Endothelial cell (in vitro differentiated cells): Measurements from ENCODE around the gene XAB2. TPM values are rescaled to one million over a fixed set of nuclear protein-coding genes. Genes with fewer than 3 reads are reported as not detected.

ENCODE experiments used
- DNase-seq: peaks from one replicate; pipeline ENCODE4 v3.0.0; 2021; ENCODE audit warnings: low spot score
- H3K27ac Mint-ChIP-seq: one replicate; pipeline ENCODE4 v1.8.0; 2021; ENCODE audit warnings: mixed read lengths, inconsistent platforms; ENCODE audit not compliant: unreplicated experiment
- H3K27me3 Mint-ChIP-seq: one replicate; pipeline ENCODE4 v1.8.0; 2021; ENCODE audit warnings: mild to moderate bottlenecking, moderate library complexity, mixed read lengths, inconsistent platforms; ENCODE audit not compliant: unreplicated experiment
- H3K36me3 Mint-ChIP-seq: one replicate; pipeline ENCODE4 v1.8.0; 2021; ENCODE audit warnings: mild to moderate bottlenecking, low read depth, mixed read lengths, inconsistent platforms; ENCODE audit not compliant: unreplicated experiment
- H3K4me1 Mint-ChIP-seq: one replicate; pipeline ENCODE4 v1.8.0; 2021; ENCODE audit warnings: mild to moderate bottlenecking, mixed read lengths, inconsistent platforms; ENCODE audit not compliant: unreplicated experiment
- H3K4me3 Mint-ChIP-seq: one replicate; pipeline ENCODE4 v1.8.0; 2021; ENCODE audit warnings: mild to moderate bottlenecking, mixed read lengths, inconsistent platforms; ENCODE audit not compliant: unreplicated experiment
- H3K9me3 Mint-ChIP-seq: one replicate; pipeline ENCODE4 v1.8.0; 2021; ENCODE audit warnings: mixed read lengths, inconsistent platforms; ENCODE audit not compliant: unreplicated experiment
- total RNA-seq: library from RNA; stranded (reverse); fragmentation: NEBNext Ultra II Directional; extraction: Animal tissue kit (Norgen Biotek cat#: 25700); gene quantifications from one replicate; pipeline ENCODE4 v1.2.1, GENCODE V29; 2021; ENCODE audit not compliant: unreplicated experiment
- TF ChIP-seq, protein P1 (sequence below): fragments of 200-600 bp; sonication (generic); IDR thresholded peaks from one replicate; pipeline ENCODE4 v1.5.0; 2021; ENCODE audit warnings: antibody characterized with exemption; ENCODE audit not compliant: unreplicated experiment

XAB2 gene
- total RNA-seq, 1 donor from 2014 or later, result 46.1 TPM

DNA sequence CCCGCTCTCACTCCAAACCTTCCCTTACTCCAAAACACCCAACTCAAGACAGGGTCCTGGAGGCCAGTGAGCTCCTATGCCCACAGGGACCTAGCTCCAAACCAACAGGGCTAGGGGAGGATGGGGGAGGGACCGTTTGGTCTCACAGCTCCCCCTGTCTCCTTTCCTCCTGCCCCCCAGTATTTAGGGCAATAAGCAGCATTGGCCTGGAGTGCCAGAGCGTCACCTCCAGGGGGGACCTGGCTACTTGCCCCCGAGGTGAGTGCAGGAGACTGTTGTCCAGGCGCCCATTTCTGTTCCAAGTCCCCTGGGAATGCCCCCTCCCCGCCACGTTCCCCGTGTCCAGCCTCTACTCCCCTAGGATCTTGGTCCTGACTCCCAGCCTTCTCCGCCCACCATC, 40.3 kb upstream of the XAB2 start:
- Mint-ChIP-seq H3K4me1 (peaks cover 4% of the 10 kb centered on the region), H3K9me3 (peaks cover 3% of the 10 kb centered on the region), H3K4me3 (no peak overlapping the region), H3K36me3 (no peaks in the 10 kb centered on the region), H3K27me3 (peaks cover 16% of the 10 kb centered on the region), H3K27ac (no peak overlapping the region)
- TF ChIP-seq, protein P1, sequence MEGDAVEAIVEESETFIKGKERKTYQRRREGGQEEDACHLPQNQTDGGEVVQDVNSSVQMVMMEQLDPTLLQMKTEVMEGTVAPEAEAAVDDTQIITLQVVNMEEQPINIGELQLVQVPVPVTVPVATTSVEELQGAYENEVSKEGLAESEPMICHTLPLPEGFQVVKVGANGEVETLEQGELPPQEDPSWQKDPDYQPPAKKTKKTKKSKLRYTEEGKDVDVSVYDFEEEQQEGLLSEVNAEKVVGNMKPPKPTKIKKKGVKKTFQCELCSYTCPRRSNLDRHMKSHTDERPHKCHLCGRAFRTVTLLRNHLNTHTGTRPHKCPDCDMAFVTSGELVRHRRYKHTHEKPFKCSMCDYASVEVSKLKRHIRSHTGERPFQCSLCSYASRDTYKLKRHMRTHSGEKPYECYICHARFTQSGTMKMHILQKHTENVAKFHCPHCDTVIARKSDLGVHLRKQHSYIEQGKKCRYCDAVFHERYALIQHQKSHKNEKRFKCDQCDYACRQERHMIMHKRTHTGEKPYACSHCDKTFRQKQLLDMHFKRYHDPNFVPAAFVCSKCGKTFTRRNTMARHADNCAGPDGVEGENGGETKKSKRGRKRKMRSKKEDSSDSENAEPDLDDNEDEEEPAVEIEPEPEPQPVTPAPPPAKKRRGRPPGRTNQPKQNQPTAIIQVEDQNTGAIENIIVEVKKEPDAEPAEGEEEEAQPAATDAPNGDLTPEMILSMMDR, result no peak
- DNase-seq, result no peak

DNA sequence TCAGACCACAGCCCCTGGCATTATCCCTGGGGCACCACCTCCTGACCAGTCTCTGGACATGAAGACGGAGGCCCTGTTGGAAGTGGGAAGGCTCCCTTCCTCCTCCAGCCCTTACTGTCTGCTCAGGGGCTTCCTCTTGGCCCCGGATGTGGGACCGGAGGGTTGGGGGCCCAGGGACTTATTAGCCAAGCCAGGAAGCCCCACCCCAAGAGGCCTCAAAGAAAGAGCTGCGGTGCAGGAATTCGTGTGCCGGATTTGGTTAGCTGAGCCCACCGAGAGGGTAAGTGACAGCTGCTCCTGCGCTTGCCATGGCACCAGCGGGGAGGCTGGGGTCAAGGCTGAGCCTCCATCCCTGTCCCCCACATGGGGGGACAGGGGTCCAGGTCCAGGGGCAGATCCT, 39.5 kb upstream of the XAB2 start, which contains the start of gene RETN:
RETN (plus strand) TSS at position 208 of the 400 bp plus-strand sequence. CDS start 278 bp downstream, outside the sequence.
- no peaks in the 10 kb centered on the region for H3K9me3 Mint-ChIP-seq
- no peak within 1 kb of the TSS for H3K27ac Mint-ChIP-seq
- H3K4me1 Mint-ChIP-seq, result peaks cover 4% of the 10 kb centered on the region
- no peaks in the 10 kb centered on the region for H3K36me3 Mint-ChIP-seq
- TF ChIP-seq, protein P1, result no peak
- DNase-seq, result no peak
- no peak within 1 kb of the TSS for H3K4me3 Mint-ChIP-seq
- H3K27me3 Mint-ChIP-seq, result peaks cover 16% of the 10 kb centered on the region

DNA sequence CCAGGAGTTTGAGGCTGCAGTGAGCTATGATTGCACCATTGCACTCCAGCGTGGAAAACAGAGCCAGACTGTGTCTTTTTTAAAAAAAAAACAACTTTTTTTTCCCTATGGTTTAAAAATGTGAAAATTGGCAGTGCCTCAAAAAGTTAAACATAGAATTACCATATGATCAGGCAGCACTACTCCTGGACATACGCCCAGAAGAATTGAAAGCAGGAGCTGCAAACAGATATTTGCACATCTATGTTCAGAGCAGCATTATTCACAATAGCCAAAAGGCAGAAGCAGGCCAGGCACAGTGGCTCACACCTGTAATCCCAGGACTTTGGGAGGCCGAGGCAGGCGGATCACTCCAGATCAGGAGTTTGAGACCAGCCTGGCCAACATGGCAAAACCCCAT, 35.7 kb upstream of the XAB2 start:
- TF ChIP-seq, protein P1, result no peak
- Mint-ChIP-seq H3K36me3 (no peaks in the 10 kb centered on the region), H3K27ac (no peak overlapping the region), H3K4me1 (no peaks in the 10 kb centered on the region), H3K27me3 (peaks cover 9% of the 10 kb centered on the region), H3K4me3 (no peak overlapping the region), H3K9me3 (no peaks in the 10 kb centered on the region)
- DNase-seq, result no peak

DNA sequence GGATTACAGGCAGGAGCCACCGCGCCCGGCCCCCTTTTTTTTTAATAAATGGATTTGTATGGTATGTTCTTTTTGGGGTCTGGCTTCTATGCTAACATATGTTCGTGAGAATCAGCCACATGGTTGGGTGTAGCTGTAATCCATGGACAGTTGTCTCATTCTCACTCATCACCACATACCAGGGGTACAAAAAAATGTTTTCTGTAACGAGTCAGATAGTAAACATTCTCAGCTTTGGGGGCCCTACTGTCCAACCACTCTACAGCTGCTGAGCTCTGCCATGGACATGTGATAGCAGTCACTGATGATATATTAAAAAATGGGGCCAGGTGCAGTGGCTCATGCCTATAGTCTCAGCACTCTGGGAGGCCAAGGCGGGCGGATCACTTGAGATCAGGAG, 34.4 kb upstream of the XAB2 start:
- H3K4me3 Mint-ChIP-seq, result no peak overlapping the region
- H3K36me3 Mint-ChIP-seq, result no peaks in the 10 kb centered on the region
- TF ChIP-seq, protein P1, result no peak
- H3K9me3 Mint-ChIP-seq, result no peaks in the 10 kb centered on the region
- H3K27ac Mint-ChIP-seq, result no peak overlapping the region
- H3K4me1 Mint-ChIP-seq, result no peaks in the 10 kb centered on the region
- peaks cover 3% of the 10 kb centered on the region for H3K27me3 Mint-ChIP-seq
- no peak for DNase-seq

DNA sequence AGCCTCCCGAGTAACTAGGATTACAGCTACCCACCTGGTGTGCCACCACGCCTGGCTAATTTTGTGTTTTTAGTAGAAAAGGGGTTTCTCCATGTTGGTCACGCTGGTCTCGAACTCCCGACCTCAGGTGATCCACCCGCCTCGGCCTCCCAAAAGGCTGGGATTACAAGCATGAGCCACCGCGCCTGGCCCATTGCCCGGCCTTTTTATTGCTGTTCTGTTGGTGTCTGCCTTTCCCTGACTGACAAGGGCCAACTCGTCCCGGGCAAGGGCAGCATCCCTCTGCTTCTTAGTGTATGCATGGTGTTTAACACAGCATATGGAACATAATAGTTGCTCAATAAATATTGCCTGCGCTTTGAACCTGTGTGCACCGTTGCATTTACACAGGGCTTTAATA, 33.3 kb upstream of the XAB2 start:
- TF ChIP-seq, protein P1, result no peak
- no peak overlapping the region for H3K27ac Mint-ChIP-seq
- no peak overlapping the region for H3K4me3 Mint-ChIP-seq
- no peaks in the 10 kb centered on the region for H3K4me1 Mint-ChIP-seq
- H3K9me3 Mint-ChIP-seq, result no peaks in the 10 kb centered on the region
- peaks cover 3% of the 10 kb centered on the region for H3K27me3 Mint-ChIP-seq
- DNase-seq, result no peak
- no peaks in the 10 kb centered on the region for H3K36me3 Mint-ChIP-seq
